Measurements from ENCODE around the gene CD59.

DNA sequence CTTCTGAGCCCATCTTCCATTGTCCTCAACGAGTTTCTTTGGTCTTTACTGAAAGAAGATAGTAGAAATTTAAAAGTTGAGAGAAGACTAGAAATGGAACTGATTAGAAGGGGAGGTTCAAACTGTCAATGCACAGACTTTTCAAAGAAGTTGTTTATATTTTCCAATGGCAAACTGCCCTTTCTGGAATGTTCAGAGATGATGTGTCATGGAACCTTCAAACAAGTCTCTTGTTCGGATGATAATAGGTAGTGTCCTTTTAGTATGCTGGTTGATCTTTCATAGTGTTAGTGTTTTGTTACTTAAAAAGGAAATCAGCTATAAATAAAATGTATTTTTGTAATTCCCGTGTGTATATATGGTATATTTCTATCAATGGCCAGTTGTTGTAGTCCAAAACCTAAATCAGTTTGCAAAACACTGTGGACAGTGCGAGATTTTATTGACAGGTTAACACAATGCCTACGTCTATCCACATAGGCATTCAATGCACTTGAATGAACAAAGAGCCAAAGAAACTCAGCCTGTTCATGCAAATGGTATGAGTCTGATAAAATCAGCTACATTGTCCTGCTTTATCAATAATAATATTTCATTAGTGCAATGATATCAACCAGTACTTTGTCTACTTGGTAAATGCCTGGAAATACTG is 66.5 kb downstream of the CD59 start:
- TF ChIP-seq, protein P1, sequence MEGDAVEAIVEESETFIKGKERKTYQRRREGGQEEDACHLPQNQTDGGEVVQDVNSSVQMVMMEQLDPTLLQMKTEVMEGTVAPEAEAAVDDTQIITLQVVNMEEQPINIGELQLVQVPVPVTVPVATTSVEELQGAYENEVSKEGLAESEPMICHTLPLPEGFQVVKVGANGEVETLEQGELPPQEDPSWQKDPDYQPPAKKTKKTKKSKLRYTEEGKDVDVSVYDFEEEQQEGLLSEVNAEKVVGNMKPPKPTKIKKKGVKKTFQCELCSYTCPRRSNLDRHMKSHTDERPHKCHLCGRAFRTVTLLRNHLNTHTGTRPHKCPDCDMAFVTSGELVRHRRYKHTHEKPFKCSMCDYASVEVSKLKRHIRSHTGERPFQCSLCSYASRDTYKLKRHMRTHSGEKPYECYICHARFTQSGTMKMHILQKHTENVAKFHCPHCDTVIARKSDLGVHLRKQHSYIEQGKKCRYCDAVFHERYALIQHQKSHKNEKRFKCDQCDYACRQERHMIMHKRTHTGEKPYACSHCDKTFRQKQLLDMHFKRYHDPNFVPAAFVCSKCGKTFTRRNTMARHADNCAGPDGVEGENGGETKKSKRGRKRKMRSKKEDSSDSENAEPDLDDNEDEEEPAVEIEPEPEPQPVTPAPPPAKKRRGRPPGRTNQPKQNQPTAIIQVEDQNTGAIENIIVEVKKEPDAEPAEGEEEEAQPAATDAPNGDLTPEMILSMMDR (IDR thresholded peaks at IDR 0.05; ENCODE audit: borderline replicate concordance, extremely low read depth, low read length, poor library complexity, severe bottlenecking) = no peak
- TF ChIP-seq EZH2 (IDR thresholded peaks at IDR 0.05; ENCODE audit: borderline replicate concordance, low read depth, low read length, severe bottlenecking) = no peak

Measured in DND-41 (cell line).